ENCODE data around the gene MUC5B. TPM values are rescaled to one million over a fixed set of nuclear protein-coding genes. Genes with fewer than 3 reads are reported as not detected.

The MUC5B gene
- total and polyA plus RNA-seq, 9 donors = 0.01 to 0.33 (median 0.04) TPM; not detected in 2

DNA sequence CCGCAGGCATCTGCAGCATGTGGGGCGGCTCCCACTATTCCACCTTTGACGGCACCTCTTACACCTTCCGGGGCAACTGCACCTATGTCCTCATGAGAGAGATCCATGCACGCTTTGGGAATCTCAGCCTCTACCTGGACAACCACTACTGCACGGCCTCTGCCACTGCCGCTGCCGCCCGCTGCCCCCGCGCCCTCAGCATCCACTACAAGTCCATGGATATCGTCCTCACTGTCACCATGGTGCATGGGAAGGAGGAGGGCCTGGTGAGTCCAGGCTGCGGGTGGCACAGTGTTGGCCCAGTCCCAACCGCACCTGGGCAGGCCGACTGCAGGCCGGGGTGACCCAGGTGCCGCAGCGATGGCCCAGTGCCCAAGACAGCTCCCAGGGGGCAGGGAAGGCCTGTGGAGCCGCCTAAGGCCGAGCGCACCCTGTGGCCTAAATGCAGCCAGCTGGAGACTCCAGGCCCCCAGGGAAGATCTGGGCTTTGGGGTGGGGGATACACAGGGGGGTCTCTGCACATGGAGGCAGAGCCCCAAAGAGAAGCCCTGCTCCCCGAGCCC lies 31.3 kb downstream of the MUC5B start:
- Histone ChIP-seq H3K9me3 (replicated peaks; ENCODE audit: control insufficient read depth, low read depth, low read length) (peaks cover 12% of the 10 kb centered on the region), H3K27me3 (ENCODE audit: control insufficient read depth, insufficient read depth, low read length) (no peaks in the 10 kb centered on the region), H3K27ac (ENCODE audit: low read length) (no peak overlapping the region), H3K4me1 (ENCODE audit: control insufficient read depth, insufficient read depth, low read length) (no peaks in the 10 kb centered on the region), H3K4me3 (ENCODE audit: low read length) (no peak overlapping the region), H3K36me3 (ENCODE audit: control insufficient read depth, insufficient read depth, low read length) (no peaks in the 10 kb centered on the region)
- no peak for DNase-seq
- 84% methylated on average over 18 of the region's 22 CpGs for WGBS (ENCODE audit: insufficient coverage)

DNA sequence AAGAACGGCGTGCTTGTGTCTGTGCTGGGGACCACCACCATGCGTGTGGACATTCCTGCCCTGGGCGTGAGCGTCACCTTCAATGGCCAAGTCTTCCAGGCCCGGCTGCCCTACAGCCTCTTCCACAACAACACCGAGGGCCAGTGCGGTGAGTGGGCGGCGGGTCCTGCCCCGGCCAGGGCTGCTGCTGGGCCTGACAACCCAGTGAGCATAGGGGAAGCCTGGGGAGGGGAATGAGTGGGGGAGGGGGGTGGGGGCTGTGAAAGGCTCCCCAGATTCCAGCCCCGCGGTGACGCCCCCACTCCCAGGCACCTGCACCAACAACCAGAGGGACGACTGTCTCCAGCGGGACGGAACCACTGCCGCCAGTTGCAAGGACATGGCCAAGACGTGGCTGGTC lies 31.9 kb downstream of the MUC5B start:
- no peak overlapping the region for H3K27ac ChIP-seq (ENCODE audit: low read length)
- H3K36me3 ChIP-seq (ENCODE audit: control insufficient read depth, insufficient read depth, low read length) = no peaks in the 10 kb centered on the region
- WGBS (ENCODE audit: insufficient coverage) = 73% methylated on average over 8 of the region's 19 CpGs
- H3K27me3 ChIP-seq (ENCODE audit: control insufficient read depth, insufficient read depth, low read length) = no peaks in the 10 kb centered on the region
- no peaks in the 10 kb centered on the region for H3K4me1 ChIP-seq (ENCODE audit: control insufficient read depth, insufficient read depth, low read length)
- H3K9me3 ChIP-seq (replicated peaks; ENCODE audit: control insufficient read depth, low read depth, low read length) = peaks cover 12% of the 10 kb centered on the region
- no peak for DNase-seq
- H3K4me3 ChIP-seq (ENCODE audit: low read length) = no peak overlapping the region

DNA sequence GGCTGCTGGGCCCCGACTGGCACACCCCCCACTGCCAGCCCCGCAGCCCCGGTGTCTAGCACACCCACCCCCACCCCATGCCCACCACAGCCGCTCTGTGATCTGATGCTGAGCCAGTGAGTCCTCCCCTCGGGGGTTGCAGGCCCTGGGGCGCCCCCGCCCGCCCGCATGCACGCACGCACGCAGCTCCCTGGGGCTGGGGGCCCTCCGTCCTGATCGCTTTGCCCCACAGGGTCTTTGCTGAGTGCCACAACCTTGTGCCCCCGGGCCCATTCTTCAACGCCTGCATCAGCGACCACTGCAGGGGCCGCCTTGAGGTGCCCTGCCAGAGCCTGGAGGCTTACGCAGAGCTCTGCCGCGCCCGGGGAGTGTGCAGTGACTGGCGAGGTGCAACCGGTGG lies 32.3 kb downstream of the MUC5B start:
- no peak for DNase-seq
- WGBS (ENCODE audit: insufficient coverage) = 75% methylated on average over 16 of the region's 24 CpGs
- Histone ChIP-seq H3K27ac (ENCODE audit: low read length) (no peak overlapping the region), H3K36me3 (ENCODE audit: control insufficient read depth, insufficient read depth, low read length) (no peaks in the 10 kb centered on the region), H3K9me3 (replicated peaks; ENCODE audit: control insufficient read depth, low read depth, low read length) (peaks cover 12% of the 10 kb centered on the region), H3K4me3 (ENCODE audit: low read length) (no peak overlapping the region), H3K4me1 (ENCODE audit: control insufficient read depth, insufficient read depth, low read length) (no peaks in the 10 kb centered on the region), H3K27me3 (ENCODE audit: control insufficient read depth, insufficient read depth, low read length) (no peaks in the 10 kb centered on the region)

DNA sequence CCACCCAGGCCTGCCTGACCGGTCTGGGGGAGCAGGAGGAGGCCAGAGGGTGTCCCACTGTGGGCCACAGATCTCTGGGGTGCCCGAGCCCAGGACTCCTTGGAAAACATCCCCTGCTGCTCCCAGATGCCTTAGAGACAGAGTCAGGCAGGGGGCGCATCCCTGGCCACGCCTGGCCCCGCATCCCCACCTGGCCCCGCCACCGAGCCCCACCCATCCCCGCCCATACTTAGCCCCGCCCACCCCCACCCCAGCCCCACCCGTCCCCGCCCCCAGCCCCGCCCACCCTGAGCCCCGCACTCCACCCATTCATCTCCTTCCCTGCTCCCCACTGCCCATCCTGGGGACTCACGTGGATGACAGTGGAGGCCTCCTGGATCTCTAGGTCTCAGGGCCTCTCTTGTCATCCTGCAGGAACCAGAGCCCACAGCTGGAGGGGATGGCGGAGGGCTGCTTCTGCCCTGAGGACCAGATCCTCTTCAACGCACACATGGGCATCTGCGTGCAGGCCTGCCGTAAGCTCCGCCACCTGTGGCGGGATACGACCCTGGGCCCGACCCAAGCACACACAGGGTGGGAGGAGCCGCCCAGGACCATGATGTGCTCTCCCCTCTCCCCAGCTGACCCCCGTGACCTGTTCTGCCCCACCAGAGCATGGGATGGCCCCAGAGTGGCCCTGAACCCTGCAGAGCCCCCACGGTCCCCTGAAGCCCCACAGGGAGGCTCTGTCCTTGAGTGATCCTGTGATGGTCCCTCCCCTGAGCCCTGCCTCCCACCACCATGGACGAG lies 33.6 kb downstream of the MUC5B start:
- H3K36me3 ChIP-seq (ENCODE audit: control insufficient read depth, insufficient read depth, low read length) = no peaks in the 10 kb centered on the region
- no peaks in the 10 kb centered on the region for H3K27me3 ChIP-seq (ENCODE audit: control insufficient read depth, insufficient read depth, low read length)
- H3K9me3 ChIP-seq (replicated peaks; ENCODE audit: control insufficient read depth, low read depth, low read length) = peaks cover 8% of the 10 kb centered on the region
- no peak for DNase-seq
- H3K4me3 ChIP-seq (ENCODE audit: low read length) = no peak overlapping the region
- H3K27ac ChIP-seq (ENCODE audit: low read length) = no peak overlapping the region
- 56% methylated on average over 13 of the region's 26 CpGs for WGBS (ENCODE audit: insufficient coverage)
- no peaks in the 10 kb centered on the region for H3K4me1 ChIP-seq (ENCODE audit: control insufficient read depth, insufficient read depth, low read length)

DNA sequence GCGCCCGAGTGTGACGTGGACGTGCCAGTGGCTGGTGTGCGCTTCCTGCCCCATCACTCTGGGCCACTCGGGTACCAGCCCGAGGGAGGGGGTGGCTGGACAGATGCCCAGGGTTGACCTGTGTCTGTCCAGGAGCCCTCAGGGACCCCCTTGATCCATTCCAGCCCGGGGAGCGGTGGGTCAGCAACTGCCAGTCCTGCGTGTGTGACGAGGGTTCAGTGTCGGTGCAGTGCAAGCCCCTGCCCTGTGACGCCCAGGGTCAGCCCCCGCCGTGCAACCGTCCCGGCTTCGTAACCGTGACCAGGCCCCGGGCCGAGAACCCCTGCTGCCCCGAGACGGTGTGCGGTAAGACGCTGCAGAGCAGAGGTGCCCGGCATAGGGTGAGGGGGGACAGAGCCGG lies 34.5 kb downstream of the MUC5B start:
- Histone ChIP-seq H3K27me3 (ENCODE audit: control insufficient read depth, insufficient read depth, low read length) (no peaks in the 10 kb centered on the region), H3K4me3 (ENCODE audit: low read length) (no peak overlapping the region), H3K9me3 (replicated peaks; ENCODE audit: control insufficient read depth, low read depth, low read length) (peaks cover 2% of the 10 kb centered on the region), H3K4me1 (ENCODE audit: control insufficient read depth, insufficient read depth, low read length) (peaks cover 7% of the 10 kb centered on the region), H3K27ac (ENCODE audit: low read length) (no peak overlapping the region), H3K36me3 (ENCODE audit: control insufficient read depth, insufficient read depth, low read length) (no peaks in the 10 kb centered on the region)
- WGBS (ENCODE audit: insufficient coverage) = 82% methylated on average over 26 of the region's 27 CpGs
- DNase-seq = no peak

DNA sequence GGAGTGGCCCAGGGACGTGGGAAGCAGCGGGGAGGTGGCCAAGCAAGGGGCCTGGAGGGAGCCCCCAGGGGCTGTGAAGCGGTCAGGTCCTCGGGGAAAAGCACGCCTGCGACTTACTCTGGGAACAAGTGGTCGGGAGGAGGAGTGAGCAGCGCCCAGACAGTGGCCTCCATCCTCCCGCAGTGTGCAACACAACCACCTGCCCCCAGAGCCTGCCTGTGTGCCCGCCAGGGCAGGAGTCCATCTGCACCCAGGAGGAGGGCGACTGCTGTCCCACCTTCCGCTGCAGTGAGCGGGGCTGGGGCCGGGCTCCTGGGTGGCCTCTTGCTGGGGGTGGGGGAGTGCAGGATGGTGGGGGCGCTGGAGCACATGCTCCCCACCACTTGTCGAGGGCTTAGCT lies 35.0 kb downstream of the MUC5B start:
- H3K9me3 ChIP-seq (replicated peaks; ENCODE audit: control insufficient read depth, low read depth, low read length) = no peaks in the 10 kb centered on the region
- WGBS (ENCODE audit: insufficient coverage) = 72% methylated on average over 12 of the region's 16 CpGs

DNA sequence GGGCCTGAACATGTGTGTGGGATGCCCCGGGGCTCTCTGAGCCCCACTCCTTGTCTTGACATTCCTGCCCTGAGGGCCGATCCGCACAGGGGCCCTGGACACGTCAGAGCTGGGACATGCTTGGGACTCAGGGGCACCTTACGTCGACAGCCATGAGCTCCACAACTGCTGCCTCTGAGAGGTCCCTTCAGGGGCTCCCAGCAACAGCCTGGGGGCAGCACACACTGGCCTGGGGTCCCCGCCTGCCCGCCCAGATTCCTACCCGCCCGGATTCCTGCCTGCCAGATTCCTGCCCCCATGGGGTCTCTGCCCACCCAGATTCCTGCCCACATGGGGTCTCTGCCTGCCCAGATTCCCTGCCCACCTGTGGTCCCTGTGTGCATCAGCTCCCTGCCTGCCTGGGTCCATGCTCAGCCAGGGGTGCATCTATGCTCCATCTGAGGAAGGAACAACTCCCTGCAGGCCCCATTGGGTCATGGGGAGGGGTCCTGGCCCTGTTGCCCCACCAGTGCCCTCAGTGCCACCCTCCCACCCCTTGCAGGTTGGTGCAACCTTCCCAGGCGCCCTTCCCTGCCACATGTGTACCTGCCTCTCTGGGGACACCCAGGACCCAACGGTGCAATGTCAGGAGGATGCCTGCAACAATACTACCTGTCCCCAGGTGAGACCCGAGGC lies 35.7 kb downstream of the MUC5B start:
- H3K9me3 ChIP-seq (replicated peaks; ENCODE audit: control insufficient read depth, low read depth, low read length) = no peaks in the 10 kb centered on the region
- DNase-seq = no peak
- no peak overlapping the region for H3K4me3 ChIP-seq (ENCODE audit: low read length)
- no peak overlapping the region for H3K27ac ChIP-seq (ENCODE audit: low read length)
- H3K4me1 ChIP-seq (ENCODE audit: control insufficient read depth, insufficient read depth, low read length) = peaks cover 16% of the 10 kb centered on the region
- H3K27me3 ChIP-seq (ENCODE audit: control insufficient read depth, insufficient read depth, low read length) = no peaks in the 10 kb centered on the region
- no peaks in the 10 kb centered on the region for H3K36me3 ChIP-seq (ENCODE audit: control insufficient read depth, insufficient read depth, low read length)
- WGBS (ENCODE audit: insufficient coverage) = 65% methylated on average over 13 of the region's 13 CpGs

More for the DNA sequence above, 35.0 kb downstream of the MUC5B start:
- Histone ChIP-seq H3K4me1 (ENCODE audit: control insufficient read depth, insufficient read depth, low read length) (peaks cover 12% of the 10 kb centered on the region), H3K4me3 (ENCODE audit: low read length) (no peak overlapping the region), H3K27me3 (ENCODE audit: control insufficient read depth, insufficient read depth, low read length) (no peaks in the 10 kb centered on the region), H3K27ac (ENCODE audit: low read length) (no peak overlapping the region), H3K36me3 (ENCODE audit: control insufficient read depth, insufficient read depth, low read length) (no peaks in the 10 kb centered on the region)
- DNase-seq = no peak

DNA sequence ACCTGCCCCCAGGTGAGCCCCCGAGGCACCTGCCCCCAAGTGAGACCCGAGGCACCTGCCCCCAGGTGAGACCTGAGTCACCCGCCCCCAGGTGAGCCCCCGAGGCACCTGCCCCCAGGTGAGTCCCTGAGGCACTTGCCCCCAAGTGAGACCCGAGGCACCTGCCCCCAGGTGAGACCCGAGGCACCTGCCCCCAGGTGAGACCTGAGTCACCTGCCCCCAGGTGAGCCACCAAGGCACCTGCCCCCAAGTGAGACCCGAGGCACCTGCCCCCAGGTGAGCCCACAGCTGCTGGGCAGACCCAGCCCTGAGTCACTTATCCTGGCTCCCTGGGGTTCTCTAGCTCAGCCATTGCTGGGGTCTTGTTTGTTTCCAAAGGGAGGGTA lies 36.2 kb downstream of the MUC5B start:
- H3K4me3 ChIP-seq (ENCODE audit: low read length) = no peak overlapping the region
- no peaks in the 10 kb centered on the region for H3K27me3 ChIP-seq (ENCODE audit: control insufficient read depth, insufficient read depth, low read length)
- no peaks in the 10 kb centered on the region for H3K9me3 ChIP-seq (replicated peaks; ENCODE audit: control insufficient read depth, low read depth, low read length)
- DNase-seq = no peak
- WGBS (ENCODE audit: insufficient coverage) = 93% methylated on average over 3 of the region's 7 CpGs
- H3K27ac ChIP-seq (ENCODE audit: low read length) = no peak overlapping the region
- no peaks in the 10 kb centered on the region for H3K36me3 ChIP-seq (ENCODE audit: control insufficient read depth, insufficient read depth, low read length)
- H3K4me1 ChIP-seq (ENCODE audit: control insufficient read depth, insufficient read depth, low read length) = peaks cover 16% of the 10 kb centered on the region

DNA sequence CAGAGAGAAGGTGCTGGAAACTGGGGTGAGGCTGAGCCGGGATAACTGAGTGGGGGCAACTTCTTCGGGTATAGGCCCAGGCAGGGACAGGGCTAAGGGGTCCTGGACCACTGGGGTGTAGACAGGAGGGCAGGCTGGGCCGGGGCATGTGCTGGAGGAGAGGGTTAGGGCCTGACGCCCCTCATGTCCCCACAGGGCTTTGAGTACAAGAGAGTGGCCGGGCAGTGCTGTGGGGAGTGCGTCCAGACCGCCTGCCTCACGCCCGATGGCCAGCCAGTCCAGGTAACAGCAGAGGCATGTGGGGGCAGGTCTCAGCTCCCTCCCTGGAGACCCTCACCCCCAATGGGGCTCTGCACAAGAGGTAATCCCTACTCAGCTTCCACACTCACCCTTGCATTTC lies 36.7 kb downstream of the MUC5B start:
- Histone ChIP-seq H3K4me3 (ENCODE audit: low read length) (no peak overlapping the region), H3K27ac (ENCODE audit: low read length) (no peak overlapping the region), H3K4me1 (ENCODE audit: control insufficient read depth, insufficient read depth, low read length) (peaks cover 16% of the 10 kb centered on the region), H3K27me3 (ENCODE audit: control insufficient read depth, insufficient read depth, low read length) (no peaks in the 10 kb centered on the region), H3K36me3 (ENCODE audit: control insufficient read depth, insufficient read depth, low read length) (no peaks in the 10 kb centered on the region), H3K9me3 (replicated peaks; ENCODE audit: control insufficient read depth, low read depth, low read length) (no peaks in the 10 kb centered on the region)
- 81% methylated on average over 4 of the region's 9 CpGs for WGBS (ENCODE audit: insufficient coverage)
- DNase-seq = no peak

DNA sequence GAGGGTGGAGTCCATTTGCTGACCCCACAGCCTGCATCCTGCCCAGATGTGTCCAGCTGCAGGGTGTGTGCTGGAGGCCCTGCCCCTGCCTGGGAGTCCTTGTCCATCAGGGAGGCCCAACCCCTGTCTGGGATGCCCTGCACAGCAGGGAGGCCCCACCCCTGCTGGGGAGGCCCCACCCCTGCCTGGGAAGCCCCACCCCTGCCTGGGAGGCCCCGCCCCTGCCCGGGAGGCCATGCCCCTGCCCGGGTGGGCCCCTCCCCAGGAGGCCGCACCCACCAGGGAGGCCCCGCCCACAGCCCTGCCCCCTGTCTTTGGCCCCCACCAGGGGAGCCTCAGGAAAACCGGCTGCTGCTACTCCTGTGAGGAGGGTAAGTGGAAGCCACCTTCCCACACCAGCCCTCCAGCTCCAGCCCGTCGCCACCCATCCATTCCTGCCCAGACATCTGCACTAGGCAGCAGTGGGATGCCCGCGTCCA lies 37.2 kb downstream of the MUC5B start:
- Histone ChIP-seq H3K4me1 (ENCODE audit: control insufficient read depth, insufficient read depth, low read length) (peaks cover 16% of the 10 kb centered on the region), H3K27ac (ENCODE audit: low read length) (no peak overlapping the region), H3K4me3 (ENCODE audit: low read length) (no peak overlapping the region), H3K9me3 (replicated peaks; ENCODE audit: control insufficient read depth, low read depth, low read length) (no peaks in the 10 kb centered on the region), H3K27me3 (ENCODE audit: control insufficient read depth, insufficient read depth, low read length) (no peaks in the 10 kb centered on the region), H3K36me3 (ENCODE audit: control insufficient read depth, insufficient read depth, low read length) (no peaks in the 10 kb centered on the region)
- DNase-seq = no peak
- 100% methylated on average over 2 of the region's 10 CpGs for WGBS (ENCODE audit: insufficient coverage)

Data from muscle of leg (tissue), 11 donors.